ENCODE results near the gene DPYSL5.

The DPYSL5 gene

GRCh38 chr2:26969077-26969844 is 121.3 kb downstream of the DPYSL5 start:
- peaks cover 6% of the 10 kb centered on the region for H3K4me1 ChIP-seq (ENCODE audit: control insufficient read depth, insufficient read depth, low read length, poor library complexity, severe bottlenecking)
- no peak overlapping the region for H3K27ac ChIP-seq (ENCODE audit: low read depth, low read length, severe bottlenecking)
- WGBS, 2 experiments (ENCODE audit: insufficient coverage in 2 of 2), result 79 to 86% methylated on average over 10 of the region's 10 CpGs
- H3K4me3 ChIP-seq (ENCODE audit: extremely low read depth, insufficient read depth, low read length, poor library complexity, severe bottlenecking), result no peak overlapping the region
- H3K9me3 ChIP-seq (ENCODE audit: control insufficient read depth, low read length), result no peaks in the 10 kb centered on the region
- no peaks in the 10 kb centered on the region for H3K36me3 ChIP-seq (ENCODE audit: control insufficient read depth, insufficient read depth, low read length)

- H3K27ac ChIP-seq (ENCODE audit: low read depth, low read length, severe bottlenecking), result no peak within 1 kb of the TSS
- 0 to 1% methylated on average over 26 to 36 of the region's 69 CpGs for WGBS, 2 experiments (ENCODE audit: insufficient coverage in 2 of 2)
Measured at GRCh38 chr2:26970244-26970927, 122.5 kb downstream of the DPYSL5 start, which contains the start of gene MAPRE3. Gene MAPRE3 (plus strand): TSS chr2:26970637. CDS start chr2:27022219, 51,582 bp downstream.

GRCh38 chr2:26970928-26971627 is 123.1 kb downstream of the DPYSL5 start:
- WGBS, 2 experiments (ENCODE audit: insufficient coverage in 2 of 2), result 4 to 11% methylated on average over 20 to 27 of the region's 34 CpGs
- H3K4me3 ChIP-seq (ENCODE audit: extremely low read depth, insufficient read depth, low read length, poor library complexity, severe bottlenecking), result peak overlapping the region; percentile 64
- H3K36me3 ChIP-seq (ENCODE audit: control insufficient read depth, insufficient read depth, low read length), result no peaks in the 10 kb centered on the region
- H3K27ac ChIP-seq (ENCODE audit: low read depth, low read length, severe bottlenecking), result no peak overlapping the region
- peaks cover 6% of the 10 kb centered on the region for H3K4me1 ChIP-seq (ENCODE audit: control insufficient read depth, insufficient read depth, low read length, poor library complexity, severe bottlenecking)
- no peaks in the 10 kb centered on the region for H3K9me3 ChIP-seq (ENCODE audit: control insufficient read depth, low read length)

More at GRCh38 chr2:26970244-26970927, 122.5 kb downstream of the DPYSL5 start, which contains the start of gene MAPRE3:
- peaks cover 6% of the 10 kb centered on the region for H3K4me1 ChIP-seq (ENCODE audit: control insufficient read depth, insufficient read depth, low read length, poor library complexity, severe bottlenecking)
- H3K9me3 ChIP-seq (ENCODE audit: control insufficient read depth, low read length), result no peaks in the 10 kb centered on the region
- no peaks in the 10 kb centered on the region for H3K36me3 ChIP-seq (ENCODE audit: control insufficient read depth, insufficient read depth, low read length)
- peak within 1 kb of the TSS; percentile 64 for H3K4me3 ChIP-seq (ENCODE audit: extremely low read depth, insufficient read depth, low read length, poor library complexity, severe bottlenecking)

- peaks cover 6% of the 10 kb centered on the region for H3K4me1 ChIP-seq (ENCODE audit: control insufficient read depth, insufficient read depth, low read length, poor library complexity, severe bottlenecking)
- H3K4me3 ChIP-seq (ENCODE audit: extremely low read depth, insufficient read depth, low read length, poor library complexity, severe bottlenecking), result no peak overlapping the region
- H3K36me3 ChIP-seq (ENCODE audit: control insufficient read depth, insufficient read depth, low read length), result no peaks in the 10 kb centered on the region
- 80 to 81% methylated on average over 6 to 9 of the region's 9 CpGs for WGBS, 2 experiments (ENCODE audit: insufficient coverage in 2 of 2)
- no peaks in the 10 kb centered on the region for H3K9me3 ChIP-seq (ENCODE audit: control insufficient read depth, low read length)
- H3K27ac ChIP-seq (ENCODE audit: low read depth, low read length, severe bottlenecking), result no peak overlapping the region
Measured at GRCh38 chr2:26971911-26972786, 124.2 kb downstream of the DPYSL5 start.

GRCh38 chr2:26974352-26974751 is 126.4 kb downstream of the DPYSL5 start:
- Histone ChIP-seq H3K4me3 (ENCODE audit: extremely low read depth, insufficient read depth, low read length, poor library complexity, severe bottlenecking) (no peak overlapping the region), H3K4me1 (ENCODE audit: control insufficient read depth, insufficient read depth, low read length, poor library complexity, severe bottlenecking) (peaks cover 6% of the 10 kb centered on the region), H3K27ac (ENCODE audit: low read depth, low read length, severe bottlenecking) (no peak overlapping the region), H3K9me3 (ENCODE audit: control insufficient read depth, low read length) (no peaks in the 10 kb centered on the region), H3K36me3 (ENCODE audit: control insufficient read depth, insufficient read depth, low read length) (no peaks in the 10 kb centered on the region)
- 70 to 92% methylated on average over 2 to 5 of the region's 5 CpGs for WGBS, 2 experiments (ENCODE audit: insufficient coverage in 2 of 2)

GRCh38 chr2:26975102-26975501 is 127.2 kb downstream of the DPYSL5 start:
- no peak overlapping the region for H3K4me3 ChIP-seq (ENCODE audit: extremely low read depth, insufficient read depth, low read length, poor library complexity, severe bottlenecking)

GRCh38 chr2:26975656-26976055 is 127.7 kb downstream of the DPYSL5 start:
- H3K4me3 ChIP-seq (ENCODE audit: extremely low read depth, insufficient read depth, low read length, poor library complexity, severe bottlenecking), result no peak overlapping the region

More at GRCh38 chr2:26975102-26975501, 127.2 kb downstream of the DPYSL5 start:
- H3K4me1 ChIP-seq (ENCODE audit: control insufficient read depth, insufficient read depth, low read length, poor library complexity, severe bottlenecking), result peaks cover 6% of the 10 kb centered on the region
- no peaks in the 10 kb centered on the region for H3K9me3 ChIP-seq (ENCODE audit: control insufficient read depth, low read length)
- 13 to 21% methylated on average over 2 of the region's 2 CpGs for WGBS, 2 experiments (ENCODE audit: insufficient coverage in 2 of 2)
- H3K27ac ChIP-seq (ENCODE audit: low read depth, low read length, severe bottlenecking), result no peak overlapping the region
- no peaks in the 10 kb centered on the region for H3K36me3 ChIP-seq (ENCODE audit: control insufficient read depth, insufficient read depth, low read length)

GRCh38 chr2:26976237-26976636 is 128.3 kb downstream of the DPYSL5 start:
- Histone ChIP-seq H3K27ac (ENCODE audit: low read depth, low read length, severe bottlenecking) (no peak overlapping the region), H3K4me3 (ENCODE audit: extremely low read depth, insufficient read depth, low read length, poor library complexity, severe bottlenecking) (no peak overlapping the region), H3K9me3 (ENCODE audit: control insufficient read depth, low read length) (no peaks in the 10 kb centered on the region), H3K36me3 (ENCODE audit: control insufficient read depth, insufficient read depth, low read length) (no peaks in the 10 kb centered on the region), H3K4me1 (ENCODE audit: control insufficient read depth, insufficient read depth, low read length, poor library complexity, severe bottlenecking) (peaks cover 3% of the 10 kb centered on the region)
- WGBS, 2 experiments (ENCODE audit: insufficient coverage in 2 of 2), result 84 to 89% methylated on average over 4 of the region's 5 CpGs

More at GRCh38 chr2:26975656-26976055, 127.7 kb downstream of the DPYSL5 start:
- 88% methylated on average over 1 of the region's 1 CpG; no CpG with 5 or more reads in 1 of the 2 experiments for WGBS, 2 experiments (ENCODE audit: insufficient coverage in 2 of 2)
- Histone ChIP-seq H3K4me1 (ENCODE audit: control insufficient read depth, insufficient read depth, low read length, poor library complexity, severe bottlenecking) (peaks cover 6% of the 10 kb centered on the region), H3K36me3 (ENCODE audit: control insufficient read depth, insufficient read depth, low read length) (no peaks in the 10 kb centered on the region), H3K27ac (ENCODE audit: low read depth, low read length, severe bottlenecking) (no peak overlapping the region), H3K9me3 (ENCODE audit: control insufficient read depth, low read length) (no peaks in the 10 kb centered on the region)

- WGBS, 2 experiments (ENCODE audit: insufficient coverage in 2 of 2), result 100% methylated on average over 1 of the region's 2 CpGs; no CpG with 5 or more reads in 1 of the 2 experiments
- Histone ChIP-seq H3K36me3 (ENCODE audit: control insufficient read depth, insufficient read depth, low read length) (no peaks in the 10 kb centered on the region), H3K9me3 (ENCODE audit: control insufficient read depth, low read length) (no peaks in the 10 kb centered on the region), H3K27ac (ENCODE audit: low read depth, low read length, severe bottlenecking) (no peak overlapping the region), H3K4me1 (ENCODE audit: control insufficient read depth, insufficient read depth, low read length, poor library complexity, severe bottlenecking) (no peaks in the 10 kb centered on the region), H3K4me3 (ENCODE audit: extremely low read depth, insufficient read depth, low read length, poor library complexity, severe bottlenecking) (no peak overlapping the region)
Measured at GRCh38 chr2:26977012-26977411, 129.1 kb downstream of the DPYSL5 start.

All from mesodermal cell (in vitro differentiated cells).